K562 (cell line): ENCODE data around the gene SEMA3C. TPM values are rescaled to one million over a fixed set of nuclear protein-coding genes. Genes with fewer than 3 reads are reported as not detected.

ENCODE experiments used
- ATAC-seq: fragments of 200-7000 bp; cut with Tn5 transposase; 3 replicates; pipeline ENCODE4 v1.9.1; 2020; ENCODE audit warnings: moderate library complexity
- BruUV-seq: library from RNA; stranded (reverse); fragments of 400-500 nt; replicated peaks from 2 replicates; lab custom pipeline; 2021; lab: Mats Ljungman, UMichigan
- CTCF ChIA-PET: fragments of 300-600 bp; formaldehyde crosslinking; extraction: SDS; loops from one replicate; lab custom pipeline; 2021; ENCODE audit warnings: low intra/inter-chr PET ratio; lab: Yijun Ruan, JAX
- POLR2A ChIA-PET: fragments of 300-600, 350-650 bp; sonication (Branson Sonifier 250); formaldehyde crosslinking; extraction: SDS; loops from one replicate; lab custom pipeline; 2021; ENCODE audit warnings: antibody characterized with exemption, inconsistent platforms; lab: Yijun Ruan, JAX
- DNase-seq, 4 experiments: peaks; one replicate each; pipeline versions ENCODE4 v3.0.0 to v3.0.0-alpha.2; 2011 to 2018; ENCODE audit warnings: low spot score in 3 of 4, mixed read lengths in 3 of 4; ENCODE audit errors: extremely low read depth in 1 of 4
- FAIRE-seq: peaks from 2 replicates; lab custom pipeline; 2011; peaks lifted over from hg19 to GRCh38; lab: Jason Lieb, UNC
- H2AFZ ChIP-seq: 2 replicates; pipeline ENCODE4 v1.6.0; 2011; ENCODE audit warnings: low read depth, low read length, control low read depth, inconsistent platforms
- H3K27ac ChIP-seq: fragments of 200-600 bp; 3 replicates; pipeline ENCODE4 v1.8.0; 2011; ENCODE audit warnings: low read depth, mild to moderate bottlenecking, control low read depth, inconsistent platforms, low read length, moderate library complexity, mixed read lengths; ENCODE audit errors: extremely low read depth
- H3K27me3 ChIP-seq, 2 experiments: fragments of 300-600 bp in 1 of 2; 2 replicates in 1 of 2; 3 replicates in 1 of 2; pipeline versions ENCODE4 v1.6.0 to v1.8.0; 2011; ENCODE audit warnings: inconsistent platforms in 2 of 2, low read length in 2 of 2, mild to moderate bottlenecking in 1 of 2, mixed read lengths in 1 of 2, moderate library complexity in 1 of 2; ENCODE audit not compliant: control insufficient read depth in 2 of 2, insufficient read depth in 2 of 2
- H3K36me3 ChIP-seq: fragments of 300-600 bp; 3 replicates; pipeline ENCODE4 v1.8.0; 2011; ENCODE audit warnings: mild to moderate bottlenecking, low read length, inconsistent platforms; ENCODE audit not compliant: control insufficient read depth, insufficient read depth
- H3K4me1 ChIP-seq, 2 experiments: fragments of 200-600 bp in 1 of 2; replicated peaks in 1 of 2; 2 replicates in 1 of 2; 3 replicates in 1 of 2; pipeline versions ENCODE4 v1.5.1 to v1.8.0; 2011; ENCODE audit warnings: inconsistent platforms in 2 of 2, low read length in 2 of 2, mild to moderate bottlenecking in 1 of 2, mixed read lengths in 1 of 2, moderate library complexity in 1 of 2; ENCODE audit not compliant: control insufficient read depth in 2 of 2, insufficient read depth in 2 of 2
- H3K4me2 ChIP-seq: 2 replicates; pipeline ENCODE4 v1.6.1; 2011; ENCODE audit warnings: low read length, control low read depth, inconsistent platforms, mixed read lengths; ENCODE audit not compliant: insufficient read depth
- H3K4me3 ChIP-seq: fragments of 200-600 bp; sonication (generic), shearing (Covaris generic); 2 replicates; pipeline ENCODE4 v1.5.1; 2016; ENCODE audit warnings: control low read depth, inconsistent platforms
- H3K79me2 ChIP-seq: fragments of 200-600 bp; 3 replicates; pipeline ENCODE4 v1.8.0; 2011; ENCODE audit warnings: low read length, inconsistent platforms; ENCODE audit not compliant: control insufficient read depth, insufficient read depth
- H3K9ac ChIP-seq, 2 experiments: 2 replicates each; pipeline versions ENCODE4 v1.6.0 to v1.6.1; 2011; ENCODE audit warnings: low read depth in 2 of 2, low read length in 2 of 2, control low read depth in 1 of 2, inconsistent platforms in 1 of 2, mild to moderate bottlenecking in 1 of 2, mixed read lengths in 1 of 2; ENCODE audit not compliant: insufficient read depth in 1 of 2
- H3K9me1 ChIP-seq: one replicate; pipeline ENCODE4 v1.6.0; 2011; ENCODE audit warnings: inconsistent platforms, mild to moderate bottlenecking, low read length, moderate library complexity; ENCODE audit not compliant: control insufficient read depth, insufficient read depth
- H3K9me3 ChIP-seq: replicated peaks from 2 replicates; pipeline ENCODE4 v1.5.1; 2011; ENCODE audit warnings: low read depth, low read length, inconsistent platforms; ENCODE audit not compliant: control insufficient read depth, insufficient read depth
- H4K20me1 ChIP-seq: replicated peaks from 2 replicates; pipeline ENCODE4 v1.6.1; 2011; ENCODE audit warnings: low read length, inconsistent platforms, mixed read lengths; ENCODE audit not compliant: control insufficient read depth, insufficient read depth
- MNT ChIP-seq, 2 experiments: fragments of 450-650 bp; conservative IDR thresholded peaks; 2 replicates each; pipeline ENCODE4 v1.6.1; 2017; ENCODE audit warnings: mild to moderate bottlenecking in 2 of 2, moderate library complexity in 2 of 2
- PTTG1 ChIP-seq: fragments of 450-650 bp; IDR thresholded peaks from 2 replicates; pipeline ENCODE4 v1.6.1; 2016; ENCODE audit warnings: low read depth, mild to moderate bottlenecking, missing genetic modification characterization, missing compliant biosample characterization
- PURB ChIP-seq: sonication (generic); formaldehyde crosslinking; IDR thresholded peaks from 2 replicates; pipeline ENCODE4 v1.9.0; 2021; ENCODE audit warnings: low read depth, mild to moderate bottlenecking, missing genetic modification reagents
- RBM17 ChIP-seq: fragments of 200-400 bp; formaldehyde crosslinking; IDR thresholded peaks from 2 replicates; pipeline ENCODE4 v1.6.1; 2017; ENCODE audit warnings: low read depth, mild to moderate bottlenecking, low read length, borderline replicate concordance
- in situ Hi-C: fragments of 300-500 bp; cut with MboI; formaldehyde crosslinking; loops from 4 replicates; pipeline ENCODE4 v1.15.0; 2018; ENCODE audit warnings: inconsistent platforms, mixed read lengths
- intact Hi-C: fragments of 100-400 bp; cut with micrococcal nuclease; formaldehyde crosslinking; loops from 2 replicates; pipeline ENCODE4 v1.14.2; 2022
- polyA plus RNA-seq, 8 experiments: library from polyadenylated mRNA; depleted of rRNA in 4 of 8; stranded (reverse) in 5 of 8; unstranded in 3 of 8; fragments of >200 nt; fragmentation: Nextera tagmentation in 2 of 8; fragmentation: Illumina TruSeq in 1 of 8; extraction: Ambion mirVana in 2 of 8; extraction: Trizol in 1 of 8; gene quantifications; 2 replicates each; pipeline versions ENCODE4 v1.2.1 to v1.2.3, GENCODE V29; 2011 to 2014; ENCODE audit warnings: inconsistent platforms in 1 of 8, missing spikeins in 1 of 8
- total RNA-seq, 7 experiments: library from RNA; depleted of rRNA in 6 of 7; stranded (reverse); fragments of >200 nt in 6 of 7; fragmentation: Illumina TruSeq in 2 of 7; extraction: Trizol in 2 of 7; gene quantifications; 2 replicates each; pipeline versions ENCODE4 v1.2.1 to v1.2.3, GENCODE V29; 2011 to 2021; ENCODE audit warnings: low replicate concordance in 1 of 7
- TF ChIP-seq, protein P1 (sequence below): fragments of 200-800 bp; sonication (Bioruptor generic); IDR thresholded peaks from 2 replicates; pipeline ENCODE4 v1.6.1; 2016; ENCODE audit warnings: missing genetic modification characterization, missing compliant biosample characterization
- TF ChIP-seq, protein P2 (sequence below), 3 experiments: IDR thresholded peaks in 2 of 3; conservative IDR thresholded peaks in 1 of 3; 2 replicates each; pipeline ENCODE4 v1.5.1; 2011 to 2012; ENCODE audit warnings: low read length in 3 of 3, mild to moderate bottlenecking in 3 of 3, control low read depth in 2 of 3, improper control_type of control experiment in 1 of 3, inconsistent platforms in 1 of 3, low read depth in 1 of 3, mixed read lengths in 1 of 3, moderate library complexity in 1 of 3; ENCODE audit not compliant: insufficient read depth in 2 of 3

Gene SEMA3C
- total and polyA plus RNA-seq, 9 of the 15 experiments (the other 6 are each of a cell fraction or from before 2014, with no cell fraction given), result 0.04 to 0.36 (median 0.12) TPM; not detected in 3

DNA sequence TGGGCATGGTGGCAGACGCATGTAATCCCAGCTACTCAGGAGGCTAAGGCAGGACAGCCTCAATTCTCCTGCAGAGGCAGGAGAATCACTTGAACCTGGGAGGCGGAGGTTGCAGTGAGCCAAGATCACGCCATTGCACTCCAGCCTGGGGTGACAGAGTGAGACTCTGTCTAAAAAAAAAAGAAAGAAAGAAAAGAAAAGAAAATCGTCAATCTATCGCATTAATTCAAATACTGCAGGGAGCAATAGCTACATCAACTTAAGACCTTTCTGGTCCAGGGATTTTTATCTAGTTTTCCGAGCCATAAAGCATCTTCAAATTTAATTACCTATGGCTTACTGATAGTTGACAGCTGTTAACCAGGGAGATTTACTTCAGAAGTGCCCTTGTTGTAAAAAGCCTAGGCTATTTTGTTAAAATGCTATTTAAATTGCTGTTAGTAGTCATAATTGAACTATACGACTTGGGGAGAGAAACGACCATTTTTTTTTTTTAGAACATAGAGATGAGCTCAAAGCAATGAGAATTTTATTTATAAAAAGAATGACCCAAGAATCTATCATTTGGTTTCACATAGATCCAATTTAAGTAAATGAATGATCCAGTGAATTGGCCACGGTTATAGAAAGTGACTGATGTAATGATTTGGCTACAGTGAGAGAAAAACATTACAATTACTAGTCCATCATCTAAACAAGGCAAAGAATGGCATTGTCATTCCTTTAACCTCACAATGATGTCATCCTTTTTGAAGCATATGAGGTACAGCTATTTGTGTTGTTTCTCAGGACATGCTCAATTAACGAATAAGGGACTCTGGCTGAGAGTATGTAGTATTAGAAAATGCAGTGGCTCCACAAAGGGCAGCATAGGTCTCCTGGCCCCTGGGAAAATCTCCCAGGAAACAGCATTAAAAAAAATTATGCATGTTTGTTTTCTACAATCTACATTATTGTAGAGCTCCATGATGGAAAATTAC, 85.3 kb downstream of the SEMA3C start (continued):
- TF ChIP-seq, protein P1, sequence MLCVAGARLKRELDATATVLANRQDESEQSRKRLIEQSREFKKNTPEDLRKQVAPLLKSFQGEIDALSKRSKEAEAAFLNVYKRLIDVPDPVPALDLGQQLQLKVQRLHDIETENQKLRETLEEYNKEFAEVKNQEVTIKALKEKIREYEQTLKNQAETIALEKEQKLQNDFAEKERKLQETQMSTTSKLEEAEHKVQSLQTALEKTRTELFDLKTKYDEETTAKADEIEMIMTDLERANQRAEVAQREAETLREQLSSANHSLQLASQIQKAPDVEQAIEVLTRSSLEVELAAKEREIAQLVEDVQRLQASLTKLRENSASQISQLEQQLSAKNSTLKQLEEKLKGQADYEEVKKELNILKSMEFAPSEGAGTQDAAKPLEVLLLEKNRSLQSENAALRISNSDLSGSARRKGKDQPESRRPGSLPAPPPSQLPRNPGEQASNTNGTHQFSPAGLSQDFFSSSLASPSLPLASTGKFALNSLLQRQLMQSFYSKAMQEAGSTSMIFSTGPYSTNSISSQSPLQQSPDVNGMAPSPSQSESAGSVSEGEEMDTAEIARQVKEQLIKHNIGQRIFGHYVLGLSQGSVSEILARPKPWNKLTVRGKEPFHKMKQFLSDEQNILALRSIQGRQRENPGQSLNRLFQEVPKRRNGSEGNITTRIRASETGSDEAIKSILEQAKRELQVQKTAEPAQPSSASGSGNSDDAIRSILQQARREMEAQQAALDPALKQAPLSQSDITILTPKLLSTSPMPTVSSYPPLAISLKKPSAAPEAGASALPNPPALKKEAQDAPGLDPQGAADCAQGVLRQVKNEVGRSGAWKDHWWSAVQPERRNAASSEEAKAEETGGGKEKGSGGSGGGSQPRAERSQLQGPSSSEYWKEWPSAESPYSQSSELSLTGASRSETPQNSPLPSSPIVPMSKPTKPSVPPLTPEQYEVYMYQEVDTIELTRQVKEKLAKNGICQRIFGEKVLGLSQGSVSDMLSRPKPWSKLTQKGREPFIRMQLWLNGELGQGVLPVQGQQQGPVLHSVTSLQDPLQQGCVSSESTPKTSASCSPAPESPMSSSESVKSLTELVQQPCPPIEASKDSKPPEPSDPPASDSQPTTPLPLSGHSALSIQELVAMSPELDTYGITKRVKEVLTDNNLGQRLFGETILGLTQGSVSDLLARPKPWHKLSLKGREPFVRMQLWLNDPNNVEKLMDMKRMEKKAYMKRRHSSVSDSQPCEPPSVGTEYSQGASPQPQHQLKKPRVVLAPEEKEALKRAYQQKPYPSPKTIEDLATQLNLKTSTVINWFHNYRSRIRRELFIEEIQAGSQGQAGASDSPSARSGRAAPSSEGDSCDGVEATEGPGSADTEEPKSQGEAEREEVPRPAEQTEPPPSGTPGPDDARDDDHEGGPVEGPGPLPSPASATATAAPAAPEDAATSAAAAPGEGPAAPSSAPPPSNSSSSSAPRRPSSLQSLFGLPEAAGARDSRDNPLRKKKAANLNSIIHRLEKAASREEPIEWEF (CRISPR knock-in tag), result no peak

- DNase-seq, result no peak
- no peaks in the 10 kb centered on the region for H3K9me3 ChIP-seq
- no peaks in the 10 kb centered on the region for H4K20me1 ChIP-seq
- H3K79me2 ChIP-seq, result no peaks in the 10 kb centered on the region
- no peak for TF ChIP-seq PTTG1 (tag)
- no peak for TF ChIP-seq RBM17
- TF ChIP-seq PURB (CRISPR knock-in tag), result no peak
- no peak for TF ChIP-seq MNT (conservative IDR thresholded peaks at IDR 0.05)
- TF ChIP-seq, protein P2, sequence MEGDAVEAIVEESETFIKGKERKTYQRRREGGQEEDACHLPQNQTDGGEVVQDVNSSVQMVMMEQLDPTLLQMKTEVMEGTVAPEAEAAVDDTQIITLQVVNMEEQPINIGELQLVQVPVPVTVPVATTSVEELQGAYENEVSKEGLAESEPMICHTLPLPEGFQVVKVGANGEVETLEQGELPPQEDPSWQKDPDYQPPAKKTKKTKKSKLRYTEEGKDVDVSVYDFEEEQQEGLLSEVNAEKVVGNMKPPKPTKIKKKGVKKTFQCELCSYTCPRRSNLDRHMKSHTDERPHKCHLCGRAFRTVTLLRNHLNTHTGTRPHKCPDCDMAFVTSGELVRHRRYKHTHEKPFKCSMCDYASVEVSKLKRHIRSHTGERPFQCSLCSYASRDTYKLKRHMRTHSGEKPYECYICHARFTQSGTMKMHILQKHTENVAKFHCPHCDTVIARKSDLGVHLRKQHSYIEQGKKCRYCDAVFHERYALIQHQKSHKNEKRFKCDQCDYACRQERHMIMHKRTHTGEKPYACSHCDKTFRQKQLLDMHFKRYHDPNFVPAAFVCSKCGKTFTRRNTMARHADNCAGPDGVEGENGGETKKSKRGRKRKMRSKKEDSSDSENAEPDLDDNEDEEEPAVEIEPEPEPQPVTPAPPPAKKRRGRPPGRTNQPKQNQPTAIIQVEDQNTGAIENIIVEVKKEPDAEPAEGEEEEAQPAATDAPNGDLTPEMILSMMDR (IDR thresholded peaks at IDR 0.05 in 2 of 3, conservative IDR thresholded peaks at IDR 0.05 in 1 of 3; ENCODE audit: insufficient read depth in 2 of 3, low read depth in 1 of 3, low read length in 3 of 3), result no peak
- no peak overlapping the region for H2AFZ ChIP-seq
- H3K36me3 ChIP-seq, result no peaks in the 10 kb centered on the region
- H3K27me3 ChIP-seq, result no peaks in the 10 kb centered on the region
- BruUV-seq, result no TSS peak
- no peak overlapping the region for H3K9ac ChIP-seq
- in situ Hi-C loops (no loop called here), intact Hi-C loops (no loop called here)
- no peak for FAIRE-seq
- no peak overlapping the region for H3K4me2 ChIP-seq
- POLR2A ChIA-PET, result interaction anchor here (0.5 kb wide), 1 partner anchor 76 kb away, joined by 3 read pairs; no protein-coding TSS in a partner anchor
- CTCF ChIA-PET, result no interaction called here
- no peak overlapping the region for H3K4me3 ChIP-seq
- ATAC-seq, result no peak
- no peaks in the 10 kb centered on the region for H3K9me1 ChIP-seq
- H3K27ac ChIP-seq, result no peak overlapping the region
- no peaks in the 10 kb centered on the region for H3K4me1 ChIP-seq
These were observed 86.8 kb downstream of the SEMA3C start for GRCh38 chr7:80832006-80832405.
